SK-N-DZ (cell line): ENCODE measurements around the gene AFF4.
"Not testable (repeated sequence)": the region's sequence is repeated elsewhere in the genome, so short reads cannot be mapped to it uniquely, and the experiment has no call there.

ENCODE experiments used
- DNase-seq: peaks from one replicate; pipeline ENCODE4 v3.0.0-alpha.2; 2015; ENCODE audit warnings: low spot score

Gene AFF4

DNA sequence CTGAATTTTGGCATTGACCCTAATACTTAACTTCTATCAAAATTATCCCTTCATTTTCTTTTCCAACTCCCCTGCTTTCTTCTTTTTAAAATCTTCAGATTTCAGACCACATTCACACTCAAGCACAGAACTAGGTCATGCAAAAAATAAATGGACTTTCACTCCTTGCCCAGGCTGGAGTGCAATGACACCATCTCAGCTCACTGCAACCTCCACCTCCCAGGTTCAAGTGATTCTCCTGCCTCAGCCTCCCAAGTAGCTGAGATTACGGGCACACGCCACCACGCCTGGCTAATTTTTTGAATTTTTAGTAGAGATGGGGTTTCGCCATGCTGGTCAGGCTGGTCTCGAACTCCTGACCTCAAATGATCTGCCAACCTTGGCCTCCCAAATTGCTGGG lies 108.4 kb downstream of the AFF4 start:
- not testable (repeated sequence) for DNase-seq

- no peak for DNase-seq
These were observed 109.1 kb downstream of the AFF4 start for GRCh38 chr5:132854301-132854700.

DNA sequence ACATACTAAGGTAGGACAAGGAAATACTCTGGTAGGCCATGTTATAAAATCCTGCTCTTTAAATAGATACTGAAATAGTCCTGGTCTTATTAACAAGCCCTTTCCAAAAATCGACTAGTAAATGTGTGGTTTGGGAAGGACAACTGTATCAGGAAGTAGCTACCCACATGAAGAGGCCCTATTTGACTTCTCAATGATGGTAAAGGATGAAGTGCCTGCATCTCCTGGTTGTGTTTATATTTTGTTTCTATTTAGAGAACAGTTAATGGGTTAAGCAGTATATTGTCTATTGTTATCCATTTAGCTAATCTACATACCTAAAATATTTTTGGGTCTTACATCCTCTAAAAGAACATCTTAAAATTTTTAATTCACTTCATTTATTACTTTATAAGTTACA lies 109.6 kb downstream of the AFF4 start:
- no peak for DNase-seq

GRCh38 chr5:132853323-132853722 lies 110.1 kb downstream of the AFF4 start:
- DNase-seq = no peak

DNA sequence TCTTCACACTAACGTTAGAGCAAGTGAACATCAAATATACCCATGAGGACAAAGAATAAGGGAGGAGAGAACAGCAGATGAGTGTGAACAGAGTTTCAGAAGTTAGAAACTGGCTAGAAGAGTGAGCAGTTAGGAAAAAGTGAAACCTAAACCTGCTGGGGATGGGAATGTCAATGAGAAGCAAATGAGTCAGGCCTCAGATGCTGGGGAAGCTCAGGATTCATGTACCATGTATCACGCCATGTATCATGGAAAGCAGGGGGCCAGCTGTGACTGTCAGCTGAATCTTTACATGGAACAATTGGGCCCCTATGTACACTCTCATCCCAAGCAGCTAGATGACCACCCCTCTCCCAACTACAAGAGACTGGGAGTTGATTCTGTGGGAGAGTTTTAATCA lies 113.4 kb downstream of the AFF4 start:
- no peak for DNase-seq

DNA sequence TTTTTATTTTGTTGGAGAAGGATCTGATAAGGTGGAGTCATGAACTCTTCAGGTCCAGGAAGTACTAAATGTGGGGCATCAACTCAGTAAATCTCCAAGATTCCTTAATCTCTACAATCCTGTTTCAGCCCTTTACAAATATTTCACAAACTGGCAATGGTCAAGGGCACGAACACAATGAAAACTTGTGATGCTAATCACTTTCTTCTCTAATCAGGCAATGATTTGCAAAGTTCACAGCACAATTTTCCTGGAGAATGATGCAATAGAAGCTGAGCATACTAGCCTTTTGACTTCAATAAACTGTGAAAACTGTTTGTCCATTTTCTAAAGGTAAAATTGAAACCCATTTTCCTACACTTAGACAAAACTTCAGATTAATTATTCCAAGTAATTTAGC lies 114.1 kb downstream of the AFF4 start:
- DNase-seq = no peak

GRCh38 chr5:132848270-132848669 lies 115.2 kb downstream of the AFF4 start:
- DNase-seq = no peak

DNA sequence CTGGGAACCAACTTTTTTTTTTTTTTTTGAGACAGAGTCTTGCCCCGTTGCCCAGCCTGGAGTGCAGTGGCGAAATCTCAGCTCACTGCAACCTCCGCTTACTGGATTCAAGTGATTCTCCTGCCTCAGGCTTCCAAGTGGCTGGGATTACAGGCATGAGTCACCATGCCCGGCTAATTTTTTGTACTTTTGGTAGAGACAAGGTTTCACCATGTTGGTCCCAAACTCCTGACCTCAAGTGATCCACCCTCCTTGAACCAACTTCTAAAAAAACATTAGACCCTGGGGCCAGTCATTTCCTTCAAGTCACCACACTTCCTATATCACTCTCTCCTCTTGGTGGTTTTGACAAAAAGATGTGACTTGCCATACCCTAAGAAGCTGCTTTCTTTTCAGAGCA lies 122.1 kb downstream of the AFF4 start:
- DNase-seq = no peak

DNA sequence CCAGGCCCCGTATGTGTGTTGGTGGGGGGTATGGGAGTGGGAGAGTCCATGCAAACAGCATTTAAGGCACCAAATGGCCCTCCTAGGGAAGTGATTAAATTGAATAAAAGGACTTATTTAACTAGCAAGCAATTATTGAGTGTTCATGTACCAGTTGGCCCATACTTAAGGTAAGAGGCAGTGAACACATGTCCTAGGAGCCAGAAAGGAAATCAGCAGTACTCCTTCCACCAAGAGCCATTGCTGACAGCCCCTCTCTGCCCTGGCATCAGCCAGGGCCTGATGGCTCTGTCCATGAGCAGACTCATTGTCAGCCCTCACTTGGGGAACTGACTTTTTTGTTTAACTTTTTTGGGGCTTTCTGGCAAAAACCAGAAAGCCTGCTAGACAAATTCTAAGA lies 122.5 kb downstream of the AFF4 start:
- no peak for DNase-seq

DNA sequence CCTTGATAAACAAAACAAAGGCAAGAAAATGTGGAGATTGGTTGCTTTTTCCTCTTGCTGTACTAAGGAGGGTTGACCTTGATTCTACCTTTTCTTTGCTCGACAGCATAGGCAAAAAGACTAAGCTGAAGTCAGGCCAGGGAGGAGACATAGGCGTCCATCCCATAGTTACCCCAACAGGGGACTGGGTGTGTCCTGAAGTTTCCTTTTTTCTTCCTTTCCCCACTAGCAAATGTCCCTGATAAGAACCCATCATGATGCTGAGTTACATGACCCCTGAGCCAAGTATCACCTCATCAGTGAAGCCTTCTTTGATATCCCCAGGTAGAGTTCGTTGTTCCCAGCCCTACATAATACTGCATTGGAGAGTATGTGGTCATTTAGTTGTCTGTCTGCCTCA lies 123.1 kb downstream of the AFF4 start:
- no peak for DNase-seq

DNA sequence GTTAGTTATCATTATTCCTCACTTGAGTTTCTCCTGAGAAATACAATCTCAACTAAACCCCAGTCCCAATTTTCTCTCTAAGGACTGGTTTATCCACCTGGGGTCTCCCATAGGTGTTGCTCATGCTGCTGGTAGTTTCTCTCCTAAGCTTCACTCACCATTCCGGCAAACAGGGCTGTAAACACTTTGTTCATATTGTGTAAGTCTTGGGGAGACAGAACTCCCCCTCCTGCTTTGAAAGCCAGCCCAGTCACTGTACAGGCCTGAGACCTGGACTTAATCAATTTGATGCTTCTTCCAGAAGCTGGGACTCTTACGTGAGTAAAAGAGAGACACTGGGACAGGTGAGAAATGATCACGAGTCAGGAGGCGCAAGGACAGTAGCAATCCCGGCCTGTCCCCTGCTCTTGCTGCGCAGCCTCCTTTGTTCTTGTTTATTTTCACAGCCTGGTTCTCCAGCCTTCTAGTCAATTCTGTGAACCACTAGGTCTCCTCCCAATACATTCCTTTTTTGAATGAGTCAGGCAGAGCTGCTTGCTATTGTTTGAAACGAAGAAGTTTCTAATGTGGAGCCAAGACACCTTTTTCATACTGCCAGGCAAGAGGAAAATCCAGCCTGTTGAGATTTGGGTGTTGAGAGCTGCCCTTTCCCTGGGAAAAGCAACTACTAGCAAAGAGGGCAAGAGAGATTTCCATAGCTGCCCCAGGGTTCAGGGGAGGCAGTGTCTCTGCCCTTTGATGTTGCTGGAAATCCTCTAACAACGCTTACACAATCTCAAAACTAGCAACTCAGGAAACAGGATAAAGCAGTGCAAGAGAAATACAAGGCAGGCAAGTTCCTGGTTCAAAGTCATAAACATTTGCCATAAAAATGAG lies 123.8 kb downstream of the AFF4 start:
- DNase-seq = no peak

- DNase-seq = no peak
These were observed 124.7 kb downstream of the AFF4 start for GRCh38 chr5:132838516-132839282.

GRCh38 chr5:132837868-132838267 lies 125.6 kb downstream of the AFF4 start:
- no peak for DNase-seq

- DNase-seq = no peak
These were observed 126.6 kb downstream of the AFF4 start for GRCh38 chr5:132836852-132837251.

GRCh38 chr5:132834057-132834456 lies 129.4 kb downstream of the AFF4 start:
- no peak for DNase-seq

- no peak for DNase-seq
These were observed 130.8 kb downstream of the AFF4 start for GRCh38 chr5:132832612-132833011.

- DNase-seq = no peak
These were observed 132.2 kb downstream of the AFF4 start for GRCh38 chr5:132831095-132831860.

GRCh38 chr5:132830436-132831094 lies 132.9 kb downstream of the AFF4 start, which contains the start of gene SHROOM1:
Gene SHROOM1, minus strand, starts transcription at chr5:132830647. Its CDS starts 4,507 bp downstream, at chr5:132826140.
- peak; percentile 41 for DNase-seq

- DNase-seq = peak; percentile 73
These were observed 133.5 kb downstream of the AFF4 start for GRCh38 chr5:132829742-132830435.

GRCh38 chr5:132828846-132829494 lies 134.5 kb downstream of the AFF4 start:
- no peak for DNase-seq
